Panc1 (cell line): ENCODE results near the gene POU2AF1. TPM values are rescaled to one million over a fixed set of nuclear protein-coding genes. Genes with fewer than 3 reads are reported as not detected.

Source experiments
- ATAC-seq: fragments of 200-7000 bp; cut with Tn5 transposase; 2 replicates; pipeline ENCODE4 v1.9.1; 2020; ENCODE audit warnings: mild to moderate bottlenecking, moderate library complexity
- Bru-seq: library from RNA; stranded (reverse); fragments of 400-500 nt; gene quantifications from one replicate; lab custom pipeline; 2021; lab: Mats Ljungman, UMichigan
- BruChase-seq, 2 experiments: library from RNA; stranded (reverse); fragments of 400-500 nt; gene quantifications; one replicate each; lab custom pipeline; 2021; lab: Mats Ljungman, UMichigan
- BruUV-seq: library from RNA; stranded (reverse); fragments of 400-500 nt; replicated peaks from 2 replicates; lab custom pipeline; 2021; lab: Mats Ljungman, UMichigan
- CTCF ChIA-PET: fragments of 300-600 bp; sonication (Branson Sonifier 250); formaldehyde crosslinking; loops from one replicate; lab custom pipeline; 2022; ENCODE audit warnings: antibody characterized with exemption; lab: Charles Lee
- POLR2A ChIA-PET: fragments of 300-600 bp; sonication (Branson Sonifier 250); formaldehyde crosslinking; loops from one replicate; lab custom pipeline; 2022; ENCODE audit warnings: antibody characterized with exemption; lab: Charles Lee
- DNase-seq: peaks from one replicate; pipeline ENCODE4 v3.0.0-alpha.2; 2010; ENCODE audit warnings: low read depth, low spot score
- H3K27ac ChIP-seq: 2 replicates; pipeline ENCODE4 v1.5.1; 2011; ENCODE audit warnings: mild to moderate bottlenecking, low read length, inconsistent platforms
- H3K27me3 ChIP-seq: fragments of 200-500 bp; sonication (Bioruptor generic); 2 replicates; pipeline ENCODE4 v1.6.0; 2014; ENCODE audit warnings: low read length, inconsistent platforms; ENCODE audit not compliant: control insufficient read depth, insufficient read depth
- H3K36me3 ChIP-seq: fragments of 200-500 bp; sonication (Bioruptor generic); 2 replicates; pipeline ENCODE4 v1.5.1; 2014; ENCODE audit warnings: inconsistent platforms, mild to moderate bottlenecking, low read length, moderate library complexity; ENCODE audit not compliant: control insufficient read depth, insufficient read depth
- H3K4me1 ChIP-seq: 2 replicates; pipeline ENCODE4 v1.5.1; 2011; ENCODE audit warnings: inconsistent platforms, mild to moderate bottlenecking, low read length, moderate library complexity; ENCODE audit not compliant: control insufficient read depth, insufficient read depth
- H3K4me3 ChIP-seq, 2 experiments: 2 replicates each; pipeline ENCODE4 v1.5.1; 2011 to 2012; ENCODE audit warnings: low read depth in 2 of 2, low read length in 2 of 2, mild to moderate bottlenecking in 2 of 2, inconsistent platforms in 1 of 2, moderate library complexity in 1 of 2
- H3K9me3 ChIP-seq: fragments of 200-500 bp; sonication (Bioruptor generic); 2 replicates; pipeline ENCODE4 v1.5.1; 2014; ENCODE audit warnings: low read depth, mild to moderate bottlenecking, inconsistent platforms, low read length, moderate library complexity; ENCODE audit not compliant: control insufficient read depth, insufficient read depth
- CTCF ChIP-seq: fragments of 450-650 bp; IDR thresholded peaks from 2 replicates; pipeline ENCODE4 v1.5.1; 2017; ENCODE audit warnings: mild to moderate bottlenecking
- POLR2AphosphoS5 ChIP-seq: IDR thresholded peaks from 2 replicates; pipeline ENCODE4 v1.6.1; 2012; ENCODE audit warnings: mild to moderate bottlenecking, low read depth, low read length, moderate library complexity
- SIN3A ChIP-seq: IDR thresholded peaks from 2 replicates; pipeline ENCODE4 v1.6.1; 2012; ENCODE audit warnings: low read depth, mild to moderate bottlenecking, low read length, moderate library complexity, borderline replicate concordance; ENCODE audit not compliant: insufficient read depth
- TCF7L2 ChIP-seq: IDR thresholded peaks from 2 replicates; pipeline ENCODE4 v1.6.1; 2011; ENCODE audit warnings: mild to moderate bottlenecking, low read depth, low read length, inconsistent platforms
- in situ Hi-C: cut with HindIII; loops from 2 replicates; pipeline ENCODE4 v1.10.0; 2016; ENCODE audit warnings: low sequenced_read_pairs, low pct_unique_long_range_greater_than_20kb
- intact Hi-C: fragments of 100-400 bp; cut with micrococcal nuclease; formaldehyde crosslinking; loops from one replicate; pipeline ENCODE4 v1.10.0; 2022; ENCODE audit not compliant: unreplicated experiment
- long read RNA-seq: library from polyadenylated mRNA; unstranded; transcript quantifications from one replicate; pipeline ENCODE4 v2.0.0, GENCODE V29; 2021; ENCODE audit not compliant: unreplicated experiment
- polyA plus RNA-seq: library from polyadenylated mRNA; unstranded; fragments of >200 nt; gene quantifications from one replicate; pipeline ENCODE4 v1.2.1, GENCODE V29; 2012; ENCODE audit warnings: missing spikeins; ENCODE audit not compliant: insufficient read length
- total RNA-seq: library from RNA; stranded (reverse); gene quantifications from one replicate; pipeline ENCODE4 v1.2.1, GENCODE V29; 2021; ENCODE audit not compliant: unreplicated experiment
- TF ChIP-seq, protein P1 (sequence below), 2 experiments: IDR thresholded peaks; 2 replicates each; pipeline ENCODE4 v1.6.1; 2011 to 2012; ENCODE audit warnings: low read depth in 2 of 2, control low read depth in 1 of 2, low read length in 1 of 2, mild to moderate bottlenecking in 1 of 2, moderate library complexity in 1 of 2; ENCODE audit not compliant: insufficient read depth in 1 of 2

Gene POU2AF1
- 0.18 TPM for total RNA-seq
- polyA plus RNA-seq: not detected
- percentile 17 among the genes with signal in this experiment for Bru-seq, nascent RNA
- BruChase-seq, experiment 1, labeled RNA remaining after a 2-hour chase: percentile 16 among the genes with signal in this experiment
- BruChase-seq, experiment 2, labeled RNA remaining after a 6-hour chase: percentile 31 among the genes with signal in this experiment
- long read RNA-seq: 0 reads

DNA sequence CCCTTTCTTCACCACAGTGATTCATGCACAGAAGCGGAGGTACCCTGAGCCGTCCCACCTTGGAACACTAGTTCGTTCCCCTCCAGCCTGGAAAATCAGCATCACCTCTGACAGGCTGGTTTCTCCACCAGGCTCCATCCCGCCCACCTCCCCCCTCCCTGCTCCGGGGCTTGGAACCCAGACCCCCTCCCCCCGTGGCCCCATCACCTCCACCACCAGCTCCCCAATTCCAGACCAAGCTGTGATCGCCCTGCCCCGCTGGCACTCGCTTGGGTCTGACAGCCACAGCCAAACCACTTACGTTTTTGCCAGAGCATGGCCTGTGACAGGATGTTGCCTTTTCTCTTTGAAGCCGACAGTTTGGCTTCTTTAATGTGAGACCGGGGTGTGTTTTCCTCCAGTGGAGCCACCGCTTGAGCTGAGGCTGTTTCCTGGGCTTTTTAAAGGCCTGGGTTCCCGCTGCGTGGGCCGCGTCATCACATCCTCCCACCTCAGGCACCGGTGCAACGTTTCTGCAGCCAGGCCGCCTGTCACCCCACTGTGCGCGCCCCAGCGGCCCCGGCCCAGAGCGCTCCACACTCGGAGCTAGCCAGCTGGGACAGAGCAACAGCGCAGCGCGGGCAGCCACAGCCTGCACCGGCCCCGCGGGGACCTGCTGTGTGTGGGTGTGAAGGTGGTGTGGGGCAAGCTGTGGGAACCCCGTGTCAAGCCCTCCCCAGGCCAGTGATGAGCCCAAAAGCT is at the start of gene POU2AF1:
TSS of gene POU2AF1 (minus strand) at position 415 of the 741 bp plus-strand sequence. CDS start at position 317, 98 bp downstream.
- Histone ChIP-seq H3K27me3 (no peaks in the 10 kb centered on the region; the same call in 1 of the 2 replicates), H3K27ac (no peak within 1 kb of the TSS), H3K4me3 (no peak within 1 kb of the TSS), H3K36me3 (no peaks in the 10 kb centered on the region), H3K9me3 (no peaks in the 10 kb centered on the region), H3K4me1 (no peaks in the 10 kb centered on the region)
- CTCF ChIA-PET: no interaction called here
- ATAC-seq: 0 out of 2 replicates have a peak, but pooled peaks have one; percentile 38
- POLR2A ChIA-PET: no interaction called here
- TF ChIP-seq, protein P1, sequence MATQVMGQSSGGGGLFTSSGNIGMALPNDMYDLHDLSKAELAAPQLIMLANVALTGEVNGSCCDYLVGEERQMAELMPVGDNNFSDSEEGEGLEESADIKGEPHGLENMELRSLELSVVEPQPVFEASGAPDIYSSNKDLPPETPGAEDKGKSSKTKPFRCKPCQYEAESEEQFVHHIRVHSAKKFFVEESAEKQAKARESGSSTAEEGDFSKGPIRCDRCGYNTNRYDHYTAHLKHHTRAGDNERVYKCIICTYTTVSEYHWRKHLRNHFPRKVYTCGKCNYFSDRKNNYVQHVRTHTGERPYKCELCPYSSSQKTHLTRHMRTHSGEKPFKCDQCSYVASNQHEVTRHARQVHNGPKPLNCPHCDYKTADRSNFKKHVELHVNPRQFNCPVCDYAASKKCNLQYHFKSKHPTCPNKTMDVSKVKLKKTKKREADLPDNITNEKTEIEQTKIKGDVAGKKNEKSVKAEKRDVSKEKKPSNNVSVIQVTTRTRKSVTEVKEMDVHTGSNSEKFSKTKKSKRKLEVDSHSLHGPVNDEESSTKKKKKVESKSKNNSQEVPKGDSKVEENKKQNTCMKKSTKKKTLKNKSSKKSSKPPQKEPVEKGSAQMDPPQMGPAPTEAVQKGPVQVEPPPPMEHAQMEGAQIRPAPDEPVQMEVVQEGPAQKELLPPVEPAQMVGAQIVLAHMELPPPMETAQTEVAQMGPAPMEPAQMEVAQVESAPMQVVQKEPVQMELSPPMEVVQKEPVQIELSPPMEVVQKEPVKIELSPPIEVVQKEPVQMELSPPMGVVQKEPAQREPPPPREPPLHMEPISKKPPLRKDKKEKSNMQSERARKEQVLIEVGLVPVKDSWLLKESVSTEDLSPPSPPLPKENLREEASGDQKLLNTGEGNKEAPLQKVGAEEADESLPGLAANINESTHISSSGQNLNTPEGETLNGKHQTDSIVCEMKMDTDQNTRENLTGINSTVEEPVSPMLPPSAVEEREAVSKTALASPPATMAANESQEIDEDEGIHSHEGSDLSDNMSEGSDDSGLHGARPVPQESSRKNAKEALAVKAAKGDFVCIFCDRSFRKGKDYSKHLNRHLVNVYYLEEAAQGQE (IDR thresholded peaks at IDR 0.05; ENCODE audit: insufficient read depth in 1 of 2, low read depth in 2 of 2, low read length in 1 of 2): no peak
- intact Hi-C loops: no loop called here
- no TSS peak for BruUV-seq
- no peak for DNase-seq
- in situ Hi-C loops: no loop called here

- intact Hi-C loops (no loop called here), in situ Hi-C loops (no loop called here)
- CTCF ChIA-PET: interaction anchor here (0.5 to 1.2 kb wide), 6 partner anchors 10 to 1226 kb away, joined by 3 to 11 read pairs (median 5); no protein-coding TSS in a partner anchor
- Histone ChIP-seq H3K4me1 (no peaks in the 10 kb centered on the region), H3K9me3 (no peaks in the 10 kb centered on the region), H3K27me3 (peaks cover 18% of the 10 kb centered on the region), H3K36me3 (no peaks in the 10 kb centered on the region), H3K4me3 (no peak overlapping the region), H3K27ac (no peak overlapping the region)
- DNase-seq (no peak), ATAC-seq (no peak)
- no peak for TF ChIP-seq SIN3A
- TF ChIP-seq, protein P1 (IDR thresholded peaks at IDR 0.05; ENCODE audit: insufficient read depth in 1 of 2, low read depth in 2 of 2, low read length in 1 of 2): no peak
- TF ChIP-seq TCF7L2: no peak
- TF ChIP-seq POLR2AphosphoS5: no peak
- no peak for TF ChIP-seq CTCF
- BruUV-seq: no TSS peak
- POLR2A ChIA-PET: no interaction called here
Observed at GRCh38 chr11:111428113-111428876, 49.2 kb upstream of the POU2AF1 start.
